Kidney (tissue), 14 donors: ENCODE results near the gene ADPRS. TPM values are rescaled to one million over a fixed set of nuclear protein-coding genes. Genes with fewer than 3 reads are reported as not detected.

Source experiments
- DNase-seq, 5 donors: peaks; one replicate each; pipeline ENCODE4 v3.0.0-alpha.2; 2013 to 2020
- FAIRE-seq: peaks from 2 replicates; lab custom pipeline; 2012; peaks lifted over from hg19 to GRCh38; lab: Jason Lieb, UNC
- H3K27ac ChIP-seq, 2 donors: one replicate each; pipeline ENCODE4 v1.7.0; 2013; ENCODE audit warnings: low read depth in 2 of 2, low read length in 2 of 2, inconsistent platforms in 1 of 2
- H3K27me3 ChIP-seq: one replicate; pipeline ENCODE4 v1.7.1; 2013; ENCODE audit warnings: low read length, inconsistent platforms; ENCODE audit not compliant: control insufficient read depth, insufficient read depth
- H3K36me3 ChIP-seq, 3 donors: one replicate each; pipeline versions ENCODE4 v1.7.0 to v1.7.1; 2013; ENCODE audit warnings: low read length in 3 of 3, control low read depth in 1 of 3, inconsistent platforms in 1 of 3; ENCODE audit not compliant: insufficient read depth in 3 of 3, control insufficient read depth in 2 of 3
- H3K4me1 ChIP-seq, 3 donors: one replicate each; pipeline versions ENCODE4 v1.7.0 to v1.7.1; 2013; ENCODE audit warnings: low read length in 3 of 3, inconsistent platforms in 1 of 3, low read depth in 1 of 3; ENCODE audit not compliant: control insufficient read depth in 2 of 3, insufficient read depth in 2 of 3
- H3K4me3 ChIP-seq, 3 donors: one replicate each; pipeline versions ENCODE4 v1.7.0 to v1.8.1; 2013; ENCODE audit warnings: low read length in 3 of 3, control low read depth in 1 of 3, inconsistent platforms in 1 of 3
- H3K9ac ChIP-seq, 3 donors: one replicate each; pipeline versions ENCODE4 v1.7.0 to v1.7.1; 2013; ENCODE audit warnings: low read length in 3 of 3, control low read depth in 1 of 3, inconsistent platforms in 1 of 3
- H3K9me3 ChIP-seq, 3 donors: one replicate each; pipeline versions ENCODE4 v1.7.0 to v1.7.1; 2013; ENCODE audit warnings: low read length in 3 of 3, control low read depth in 1 of 3, inconsistent platforms in 1 of 3; ENCODE audit not compliant: control insufficient read depth in 2 of 3, insufficient read depth in 1 of 3
- intact Hi-C: fragments of 100-400 bp; cut with DNase I; formaldehyde crosslinking; loops from one replicate; pipeline ENCODE4 v1.11.1; 2022
- polyA plus RNA-seq: library from polyadenylated mRNA; stranded (reverse); fragments of 350-450 nt; fragmentation: Illumina TruSeq; extraction: RNeasy Lipid Tissue Mini Kit (QIAGEN cat#74804); gene quantifications from one replicate; pipeline ENCODE4 v1.2.3, GENCODE V29; 2014; ENCODE audit warnings: low read depth, low replicate concordance; ENCODE audit not compliant: insufficient read depth
- total RNA-seq: library from RNA; stranded (reverse); fragmentation: NEBNext Ultra II Directional; extraction: Animal tissue kit (Norgen Biotek cat#: 25700); gene quantifications from one replicate; pipeline ENCODE4 v1.2.1, GENCODE V29; 2021
- TF ChIP-seq, protein P1 (sequence below): IDR thresholded peaks from 3 replicates; pipeline ENCODE4 v1.5.1; 2012; ENCODE audit warnings: mild to moderate bottlenecking, moderate library complexity, borderline replicate concordance; ENCODE audit not compliant: insufficient read depth; ENCODE audit errors: extremely low read depth
- donor health status: control.
- donor health status: control.
- donor health status: control.
- donor health status: control.
- donor health status: control.
- donor health status: DM: yes; HTN: yes; CAD: no.
- donor health status: Normal renal cell carcinoma (clear cell type).

Gene ADPRS
- total and polyA plus RNA-seq, 2 donors from 2014 or later, result 26.9 to 36.4 TPM

GRCh38 chr1:36086529-36087232 lies 2.0 kb upstream of the ADPRS start:
- Histone ChIP-seq H3K9ac (no peak overlapping the region), H3K9me3 (no peaks in the 10 kb centered on the region), H3K36me3 (peaks cover 0 to 2% (median 2%) of the 10 kb centered on the region in 3 donors), H3K4me3 (no peak overlapping the region), H3K27me3 (no peaks in the 10 kb centered on the region), H3K27ac (no peak overlapping the region), H3K4me1 (peaks cover 0 to 9% (median 6%) of the 10 kb centered on the region in 3 donors)
- TF ChIP-seq, protein P1, sequence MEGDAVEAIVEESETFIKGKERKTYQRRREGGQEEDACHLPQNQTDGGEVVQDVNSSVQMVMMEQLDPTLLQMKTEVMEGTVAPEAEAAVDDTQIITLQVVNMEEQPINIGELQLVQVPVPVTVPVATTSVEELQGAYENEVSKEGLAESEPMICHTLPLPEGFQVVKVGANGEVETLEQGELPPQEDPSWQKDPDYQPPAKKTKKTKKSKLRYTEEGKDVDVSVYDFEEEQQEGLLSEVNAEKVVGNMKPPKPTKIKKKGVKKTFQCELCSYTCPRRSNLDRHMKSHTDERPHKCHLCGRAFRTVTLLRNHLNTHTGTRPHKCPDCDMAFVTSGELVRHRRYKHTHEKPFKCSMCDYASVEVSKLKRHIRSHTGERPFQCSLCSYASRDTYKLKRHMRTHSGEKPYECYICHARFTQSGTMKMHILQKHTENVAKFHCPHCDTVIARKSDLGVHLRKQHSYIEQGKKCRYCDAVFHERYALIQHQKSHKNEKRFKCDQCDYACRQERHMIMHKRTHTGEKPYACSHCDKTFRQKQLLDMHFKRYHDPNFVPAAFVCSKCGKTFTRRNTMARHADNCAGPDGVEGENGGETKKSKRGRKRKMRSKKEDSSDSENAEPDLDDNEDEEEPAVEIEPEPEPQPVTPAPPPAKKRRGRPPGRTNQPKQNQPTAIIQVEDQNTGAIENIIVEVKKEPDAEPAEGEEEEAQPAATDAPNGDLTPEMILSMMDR, result no peak
- intact Hi-C loops, result no loop called here
- FAIRE-seq (no peak), DNase-seq (no peak)

- Histone ChIP-seq H3K9ac (no peak overlapping the region), H3K4me3 (no peak overlapping the region), H3K4me1 (peaks cover 0 to 9% (median 6%) of the 10 kb centered on the region in 3 donors), H3K9me3 (no peaks in the 10 kb centered on the region), H3K27ac (no peak overlapping the region), H3K27me3 (no peaks in the 10 kb centered on the region), H3K36me3 (peaks cover 2 to 9% (median 2%) of the 10 kb centered on the region in 3 donors)
- TF ChIP-seq, protein P1, result no peak
- DNase-seq (peak in 1 of 5 donors; percentile 81), FAIRE-seq (no peak)
- intact Hi-C loops, result no loop called here
Measured at GRCh38 chr1:36087233-36088123, 1.2 kb upstream of the ADPRS start.

DNA sequence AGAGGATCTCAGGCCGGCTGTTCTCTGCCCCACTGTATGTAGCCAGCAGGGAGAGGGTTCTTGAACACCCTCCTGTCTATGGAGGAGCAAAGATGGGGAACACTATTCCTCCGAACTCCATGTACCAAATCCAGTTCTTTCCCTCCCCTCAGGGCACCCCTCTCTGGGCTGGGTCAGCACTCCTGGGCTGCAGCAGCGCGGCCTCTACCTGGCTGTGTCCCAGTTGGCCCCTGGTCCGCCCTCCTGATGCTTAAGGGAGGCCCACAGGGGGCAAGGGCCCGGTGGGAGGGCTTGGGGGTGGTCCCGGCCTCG lies 471 bp upstream of the ADPRS start:
- peak overlapping the region; percentile 26 to 97 (median 35) for H3K9ac ChIP-seq
- FAIRE-seq (no peak), DNase-seq (no peak)
- peaks cover 0 to 9% (median 6%) of the 10 kb centered on the region in 3 donors for H3K4me1 ChIP-seq
- H3K4me3 ChIP-seq, result peak overlapping the region; percentile 68 to 87 (median 80)
- no peaks in the 10 kb centered on the region for H3K27me3 ChIP-seq
- peak overlapping the region; percentile 93 to 94 for H3K27ac ChIP-seq
- peaks cover 4 to 16% (median 9%) of the 10 kb centered on the region in 3 donors for H3K36me3 ChIP-seq
- TF ChIP-seq, protein P1, result no peak
- H3K9me3 ChIP-seq, result no peaks in the 10 kb centered on the region
- intact Hi-C loops, result no loop called here
